Mesendoderm (in vitro differentiated cells): ENCODE results near the gene NUAK1.

Experiments used
- DNase-seq: peaks from one replicate; pipeline ENCODE4 v3.0.0; 2013
- H2AK5ac ChIP-seq: 2 replicates; pipeline ENCODE4 v1.6.1; 2013; ENCODE audit warnings: low read length, inconsistent platforms
- H2BK120ac ChIP-seq: 2 replicates; pipeline ENCODE4 v1.6.1; 2013; ENCODE audit warnings: low read depth, mild to moderate bottlenecking, low read length, moderate library complexity, mixed read lengths
- H2BK15ac ChIP-seq: replicated peaks from 2 replicates; pipeline ENCODE4 v1.6.1; 2013; ENCODE audit warnings: low read depth, mild to moderate bottlenecking, moderate library complexity
- H2BK5ac ChIP-seq: 2 replicates; pipeline ENCODE4 v1.6.1; 2013; ENCODE audit warnings: low read length, inconsistent platforms
- H3K18ac ChIP-seq: 2 replicates; pipeline ENCODE4 v1.6.1; 2013; ENCODE audit warnings: mild to moderate bottlenecking, low read length, mixed read lengths
- H3K23ac ChIP-seq: one replicate; pipeline ENCODE4 v1.6.1; 2013; ENCODE audit warnings: low read length
- H3K27ac ChIP-seq: 2 replicates; pipeline ENCODE4 v1.5.1; 2013; ENCODE audit warnings: low read depth, mild to moderate bottlenecking, inconsistent platforms, low read length, moderate library complexity
- H3K27me3 ChIP-seq: 2 replicates; pipeline ENCODE4 v1.6.1; 2013; ENCODE audit warnings: low read length, control low read depth, mild to moderate bottlenecking, inconsistent platforms; ENCODE audit not compliant: insufficient read depth, poor library complexity
- H3K36me3 ChIP-seq: 2 replicates; pipeline ENCODE4 v1.6.1; 2013; ENCODE audit warnings: low read length, inconsistent platforms; ENCODE audit not compliant: control insufficient read depth, insufficient read depth
- H3K4ac ChIP-seq: one replicate; pipeline ENCODE4 v1.6.1; 2013; ENCODE audit warnings: low read depth, mild to moderate bottlenecking, low read length, moderate library complexity
- H3K4me1 ChIP-seq: 2 replicates; pipeline ENCODE4 v1.6.1; 2013; ENCODE audit warnings: low read depth, low read length, inconsistent platforms; ENCODE audit not compliant: control insufficient read depth
- H3K4me2 ChIP-seq: 2 replicates; pipeline ENCODE4 v1.6.1; 2013; ENCODE audit warnings: low read length
- H3K4me3 ChIP-seq: 2 replicates; pipeline ENCODE4 v1.5.1; 2013; ENCODE audit warnings: mild to moderate bottlenecking, low read length
- H3K56ac ChIP-seq: one replicate; pipeline ENCODE4 v1.6.1; 2013; ENCODE audit warnings: low read length
- H3K79me1 ChIP-seq: 2 replicates; pipeline ENCODE4 v1.6.1; 2013; ENCODE audit warnings: low read length, inconsistent platforms
- H3K79me2 ChIP-seq: 2 replicates; pipeline ENCODE4 v1.6.1; 2013; ENCODE audit warnings: mild to moderate bottlenecking, low read length; ENCODE audit not compliant: control insufficient read depth, insufficient read depth
- H3K9ac ChIP-seq: 2 replicates; pipeline ENCODE4 v1.6.1; 2013; ENCODE audit warnings: low read length, inconsistent platforms
- H4K5ac ChIP-seq: one replicate; pipeline ENCODE4 v1.6.1; 2013; ENCODE audit warnings: low read length
- H4K8ac ChIP-seq: one replicate; pipeline ENCODE4 v1.6.1; 2013; ENCODE audit warnings: low read depth, mild to moderate bottlenecking, control low read depth, low read length, moderate library complexity
- WGBS: extraction: QIAGEN DNeasy Blood & Tissue Kit; methylation state at CpG from one replicate; pipeline ENCODE4 v1.1.7; 2013; ENCODE audit warnings: low lambda C conversion rate, missing lambda C conversion rate; ENCODE audit not compliant: insufficient coverage; ENCODE audit errors: extremely low coverage; 5-methylcytosine and 5-hydroxymethylcytosine counted together

The NUAK1 gene

DNA sequence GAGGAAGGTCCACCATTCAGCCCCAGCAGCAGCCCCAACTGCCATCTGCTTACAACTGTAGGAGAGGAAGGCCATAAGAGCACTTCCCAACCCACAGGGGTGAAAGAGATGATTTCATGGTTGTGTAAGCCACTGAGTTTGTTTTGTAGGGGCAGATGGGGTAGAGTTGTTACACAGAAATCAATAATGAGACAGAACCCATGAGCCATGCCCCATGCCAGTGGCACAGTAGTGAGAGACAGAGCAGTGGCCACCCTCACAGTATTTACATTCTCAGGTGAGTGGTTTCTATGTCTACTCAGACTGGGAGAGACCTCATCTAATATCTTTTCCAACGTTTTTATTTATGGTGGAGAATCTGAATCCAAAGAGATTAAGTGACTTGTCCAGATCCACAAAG, 68.6 kb downstream of the NUAK1 start:
- Histone ChIP-seq H3K27me3 (no peaks in the 10 kb centered on the region), H4K5ac (no peak overlapping the region), H3K79me1 (no peaks in the 10 kb centered on the region), H2BK15ac (no peak overlapping the region), H3K79me2 (no peaks in the 10 kb centered on the region), H3K4me1 (no peaks in the 10 kb centered on the region), H3K56ac (no peak overlapping the region), H3K4me3 (no peak overlapping the region), H2BK120ac (no peak overlapping the region), H3K18ac (no peak overlapping the region), H3K9ac (no peak overlapping the region), H3K4ac (no peak overlapping the region), H2AK5ac (no peak overlapping the region), H3K4me2 (no peak overlapping the region), H3K27ac (no peak overlapping the region), H3K36me3 (peaks cover 4% of the 10 kb centered on the region), H2BK5ac (no peak overlapping the region), H4K8ac (no peak overlapping the region), H3K23ac (no peak overlapping the region)
- WGBS: no CpG with 5 or more reads among the region's 1 CpG
- DNase-seq: no peak

DNA sequence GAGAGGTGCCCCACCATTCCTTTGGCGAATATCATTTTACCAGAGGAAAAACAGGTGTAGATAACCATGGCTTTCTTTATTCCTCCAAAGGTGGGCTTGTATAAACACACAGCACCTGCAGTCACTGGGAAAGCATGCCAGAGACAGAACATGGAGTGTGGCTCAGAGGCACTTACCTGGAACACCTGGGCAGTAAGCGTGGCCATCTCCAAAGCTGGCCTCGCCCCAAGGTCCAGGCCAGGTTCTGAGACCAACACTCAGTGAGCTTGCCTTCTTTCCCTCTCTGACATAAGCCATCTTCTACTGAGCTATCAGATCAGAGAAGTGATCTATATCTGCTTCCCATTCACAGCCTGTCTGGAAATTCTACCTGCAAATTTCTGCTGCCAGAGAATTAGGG, 70.5 kb downstream of the NUAK1 start:
- no peak overlapping the region for H2BK15ac ChIP-seq
- no peaks in the 10 kb centered on the region for H3K79me2 ChIP-seq
- H3K27me3 ChIP-seq: no peaks in the 10 kb centered on the region
- H3K23ac ChIP-seq: no peak overlapping the region
- no peak overlapping the region for H3K27ac ChIP-seq
- H3K56ac ChIP-seq: no peak overlapping the region
- no peak for DNase-seq
- H4K5ac ChIP-seq: no peak overlapping the region
- no peaks in the 10 kb centered on the region for H3K79me1 ChIP-seq
- H3K18ac ChIP-seq: no peak overlapping the region
- no CpG with 5 or more reads among the region's 3 CpGs for WGBS
- no peak overlapping the region for H4K8ac ChIP-seq
- no peak overlapping the region for H3K4me3 ChIP-seq
- no peak overlapping the region for H2BK5ac ChIP-seq
- H3K4me1 ChIP-seq: no peaks in the 10 kb centered on the region
- H3K4ac ChIP-seq: no peak overlapping the region
- peaks cover 4% of the 10 kb centered on the region for H3K36me3 ChIP-seq
- no peak overlapping the region for H3K9ac ChIP-seq
- no peak overlapping the region for H2BK120ac ChIP-seq
- H2AK5ac ChIP-seq: no peak overlapping the region
- no peak overlapping the region for H3K4me2 ChIP-seq

DNA sequence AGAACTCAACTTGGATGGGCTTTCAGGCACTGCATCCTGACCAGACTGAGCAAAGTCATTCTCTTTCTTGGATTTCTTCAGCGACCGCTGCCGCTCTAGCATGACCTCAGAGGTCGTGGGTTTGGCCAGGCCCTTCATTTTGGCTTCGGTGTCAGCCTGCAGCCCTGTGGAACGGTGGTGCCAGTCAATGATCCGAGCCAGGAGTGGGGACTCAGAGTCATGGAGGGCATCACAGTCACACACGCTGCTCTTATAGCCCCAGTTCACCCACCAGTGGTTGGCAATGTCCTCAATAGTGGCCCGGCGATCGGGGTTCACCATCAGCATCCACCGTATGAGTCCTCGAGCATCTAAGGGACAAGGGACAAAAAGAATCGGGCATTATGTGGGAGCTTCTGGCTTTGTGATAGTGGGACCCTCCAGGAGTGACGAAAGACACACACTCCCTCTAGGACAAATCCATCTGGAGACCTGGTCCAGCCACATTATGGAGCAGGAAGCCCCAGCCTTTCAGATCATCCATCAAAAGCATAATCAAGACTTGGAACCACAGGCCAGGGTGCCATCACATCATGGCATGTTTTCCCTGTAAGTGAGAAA, 71.0 kb downstream of the NUAK1 start:
- H3K79me2 ChIP-seq: no peaks in the 10 kb centered on the region
- H3K4ac ChIP-seq: no peak overlapping the region
- DNase-seq: no peak
- no peaks in the 10 kb centered on the region for H3K27me3 ChIP-seq
- no peaks in the 10 kb centered on the region for H3K4me1 ChIP-seq
- H3K23ac ChIP-seq: no peak overlapping the region
- no peak overlapping the region for H3K27ac ChIP-seq
- no CpG with 5 or more reads among the region's 15 CpGs for WGBS
- H3K18ac ChIP-seq: no peak overlapping the region
- no peak overlapping the region for H3K56ac ChIP-seq
- no peak overlapping the region for H3K4me3 ChIP-seq
- no peak overlapping the region for H2BK120ac ChIP-seq
- H2BK5ac ChIP-seq: no peak overlapping the region
- peaks cover 4% of the 10 kb centered on the region for H3K36me3 ChIP-seq
- no peak overlapping the region for H2AK5ac ChIP-seq
- no peak overlapping the region for H4K8ac ChIP-seq
- H3K4me2 ChIP-seq: no peak overlapping the region
- no peak overlapping the region for H4K5ac ChIP-seq
- H2BK15ac ChIP-seq: no peak overlapping the region
- H3K79me1 ChIP-seq: no peaks in the 10 kb centered on the region
- no peak overlapping the region for H3K9ac ChIP-seq

DNA sequence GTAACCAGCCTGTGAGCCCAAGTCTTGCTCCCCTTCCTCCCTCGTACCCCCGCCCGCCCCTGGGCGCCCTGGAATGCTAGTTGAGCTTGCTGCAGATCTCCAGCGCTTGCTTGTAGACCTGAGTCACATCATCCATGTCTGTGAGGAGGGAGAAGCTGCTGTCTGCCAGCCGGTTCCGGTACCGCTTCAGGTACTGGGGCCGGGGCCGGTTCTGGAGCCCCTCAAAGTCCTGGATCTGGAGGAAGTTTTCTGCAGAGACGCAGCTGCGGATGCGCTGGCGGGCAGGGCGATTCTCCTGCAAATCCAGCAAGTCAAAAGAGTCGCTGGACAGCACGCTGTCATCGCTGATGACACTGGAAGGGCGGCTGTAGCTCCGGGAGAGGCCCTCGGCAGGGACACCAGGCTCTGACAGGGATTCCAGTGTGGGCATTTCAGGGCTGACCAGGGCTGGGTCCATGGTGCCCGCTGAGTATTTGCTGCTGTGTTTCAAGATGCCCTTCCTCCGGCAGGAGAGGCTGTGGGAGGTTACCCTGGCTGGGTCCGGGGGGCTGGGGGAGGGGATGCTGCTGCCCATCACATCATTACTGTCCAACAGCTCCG, 71.9 kb downstream of the NUAK1 start:
- Histone ChIP-seq H3K4me3 (no peak overlapping the region), H3K79me1 (no peaks in the 10 kb centered on the region), H3K56ac (no peak overlapping the region), H3K27me3 (no peaks in the 10 kb centered on the region), H3K9ac (no peak overlapping the region), H3K4me1 (no peaks in the 10 kb centered on the region), H3K79me2 (no peaks in the 10 kb centered on the region), H2BK120ac (no peak overlapping the region), H3K23ac (no peak overlapping the region), H3K4ac (no peak overlapping the region), H2BK15ac (no peak overlapping the region), H4K5ac (no peak overlapping the region), H2BK5ac (no peak overlapping the region), H2AK5ac (no peak overlapping the region), H3K27ac (no peak overlapping the region), H3K18ac (no peak overlapping the region), H3K4me2 (no peak overlapping the region), H3K36me3 (peaks cover 4% of the 10 kb centered on the region), H4K8ac (no peak overlapping the region)
- no peak for DNase-seq
- no CpG with 5 or more reads among the region's 25 CpGs for WGBS

DNA sequence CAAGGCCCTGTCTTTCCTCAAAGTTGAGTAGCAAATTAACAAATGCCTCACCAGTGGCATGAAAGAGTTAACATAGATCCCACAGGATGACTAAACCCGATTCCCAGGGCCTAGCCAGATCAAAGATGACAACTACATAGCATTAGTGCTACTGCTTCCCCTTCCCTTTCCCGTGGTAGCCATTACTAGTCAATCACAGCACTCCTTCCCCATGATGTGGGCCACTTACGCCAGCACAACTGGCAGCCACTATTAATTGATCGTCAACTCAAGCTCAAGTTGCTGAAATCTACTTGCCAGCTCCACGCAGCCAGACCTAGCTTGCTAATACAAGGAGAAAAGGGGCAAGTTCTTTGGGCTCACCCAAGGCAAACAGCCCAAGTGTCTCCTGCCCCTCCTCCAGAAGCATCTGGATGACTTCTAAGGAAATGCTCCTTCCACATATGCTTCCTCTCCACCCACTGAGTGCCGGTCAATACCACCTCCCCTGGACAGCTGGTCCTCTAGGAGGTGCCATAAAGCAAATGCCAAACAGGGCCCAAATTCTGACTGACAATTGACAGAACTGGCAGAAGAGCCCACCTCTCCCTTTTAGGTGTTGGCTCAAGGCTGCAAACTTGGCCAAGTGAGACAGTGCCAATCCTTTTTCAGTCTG, 72.6 kb downstream of the NUAK1 start:
- no peak overlapping the region for H3K4me2 ChIP-seq
- no peak overlapping the region for H3K4ac ChIP-seq
- H3K56ac ChIP-seq: no peak overlapping the region
- H2BK15ac ChIP-seq: no peak overlapping the region
- H3K36me3 ChIP-seq: peaks cover 4% of the 10 kb centered on the region
- no peak overlapping the region for H2BK120ac ChIP-seq
- no peak overlapping the region for H2BK5ac ChIP-seq
- H3K4me3 ChIP-seq: no peak overlapping the region
- H3K79me2 ChIP-seq: no peaks in the 10 kb centered on the region
- DNase-seq: peak; percentile 22
- H3K18ac ChIP-seq: no peak overlapping the region
- H3K27ac ChIP-seq: no peak overlapping the region
- H3K27me3 ChIP-seq: no peaks in the 10 kb centered on the region
- H3K79me1 ChIP-seq: no peaks in the 10 kb centered on the region
- H3K23ac ChIP-seq: no peak overlapping the region
- H4K5ac ChIP-seq: no peak overlapping the region
- no peak overlapping the region for H2AK5ac ChIP-seq
- H4K8ac ChIP-seq: no peak overlapping the region
- H3K4me1 ChIP-seq: no peaks in the 10 kb centered on the region
- WGBS: no CpG with 5 or more reads among the region's 6 CpGs
- H3K9ac ChIP-seq: no peak overlapping the region
